Measurements from ENCODE around the gene P2RY13. TPM values are rescaled to one million over a fixed set of nuclear protein-coding genes. Genes with fewer than 3 reads are reported as not detected.

The P2RY13 gene
- not detected in 2 replicates for total RNA-seq (2014; rRNA removed; shearing (Covaris generic))

GRCh38 chr3:151329363-151329762, at the start of gene P2RY13:
P2RY13 (minus strand) TSS chr3:151329549; CDS start chr3:151329528, 21 bp downstream.
- in situ Hi-C loops (cut with HindIII; ENCODE audit: low sequenced_read_pairs): no loop called here
- DNase-seq (ENCODE audit: low spot score): no peak

- DNase-seq (ENCODE audit: low spot score): no peak
- in situ Hi-C loops (cut with HindIII; ENCODE audit: low sequenced_read_pairs): no loop called here
These were observed 48.5 kb upstream of the P2RY13 start for GRCh38 chr3:151377768-151378385.

- no peak for DNase-seq (ENCODE audit: low spot score)
- in situ Hi-C loops (cut with HindIII; ENCODE audit: low sequenced_read_pairs): no loop called here
These were observed 42.9 kb upstream of the P2RY13 start for GRCh38 chr3:151372063-151372820.

- DNase-seq (ENCODE audit: low spot score): no peak
- in situ Hi-C loops (cut with HindIII; ENCODE audit: low sequenced_read_pairs): no loop called here
These were observed 42.2 kb upstream of the P2RY13 start for GRCh38 chr3:151371526-151371925.

- in situ Hi-C loops (cut with HindIII; ENCODE audit: low sequenced_read_pairs): no loop called here
- no peak for DNase-seq (ENCODE audit: low spot score)
These were observed 38.1 kb upstream of the P2RY13 start for GRCh38 chr3:151367448-151367847.

- in situ Hi-C loops (cut with HindIII; ENCODE audit: low sequenced_read_pairs): no loop called here
These were observed 37.6 kb upstream of the P2RY13 start for GRCh38 chr3:151366993-151367392.

GRCh38 chr3:151362751-151363174, 33.4 kb upstream of the P2RY13 start:
- DNase-seq (ENCODE audit: low spot score): no peak
- in situ Hi-C loops (cut with HindIII; ENCODE audit: low sequenced_read_pairs): no loop called here

More at GRCh38 chr3:151366993-151367392, 37.6 kb upstream of the P2RY13 start:
- DNase-seq (ENCODE audit: low spot score): no peak

- in situ Hi-C loops (cut with HindIII; ENCODE audit: low sequenced_read_pairs): no loop called here
- no peak for DNase-seq (ENCODE audit: low spot score)
These were observed 28.1 kb upstream of the P2RY13 start for GRCh38 chr3:151357463-151357850.

GRCh38 chr3:151356794-151357462, 27.6 kb upstream of the P2RY13 start:
- in situ Hi-C loops (cut with HindIII; ENCODE audit: low sequenced_read_pairs): no loop called here
- no peak for DNase-seq (ENCODE audit: low spot score)

- in situ Hi-C loops (cut with HindIII; ENCODE audit: low sequenced_read_pairs): no loop called here
- DNase-seq (ENCODE audit: low spot score): no peak
These were observed 22.3 kb upstream of the P2RY13 start for GRCh38 chr3:151351648-151352047.

GRCh38 chr3:151351219-151351618, 21.9 kb upstream of the P2RY13 start:
- in situ Hi-C loops (cut with HindIII; ENCODE audit: low sequenced_read_pairs): no loop called here
- no peak for DNase-seq (ENCODE audit: low spot score)

- in situ Hi-C loops (cut with HindIII; ENCODE audit: low sequenced_read_pairs): no loop called here
- no peak for DNase-seq (ENCODE audit: low spot score)
These were observed 21.3 kb upstream of the P2RY13 start for GRCh38 chr3:151350656-151351055.

GRCh38 chr3:151347432-151347831, 18.1 kb upstream of the P2RY13 start:
- no peak for DNase-seq (ENCODE audit: low spot score)
- in situ Hi-C loops (cut with HindIII; ENCODE audit: low sequenced_read_pairs): no loop called here

GRCh38 chr3:151346292-151346691, 16.9 kb upstream of the P2RY13 start:
- in situ Hi-C loops (cut with HindIII; ENCODE audit: low sequenced_read_pairs): no loop called here
- no peak for DNase-seq (ENCODE audit: low spot score)

- in situ Hi-C loops (cut with HindIII; ENCODE audit: low sequenced_read_pairs): no loop called here
- no peak for DNase-seq (ENCODE audit: low spot score)
These were observed 16.5 kb upstream of the P2RY13 start for GRCh38 chr3:151345859-151346258.

- no peak for DNase-seq (ENCODE audit: low spot score)
- in situ Hi-C loops (cut with HindIII; ENCODE audit: low sequenced_read_pairs): no loop called here
These were observed 2.3 kb upstream of the P2RY13 start for GRCh38 chr3:151331696-151332095.

GRCh38 chr3:151330899-151331298, 1.6 kb upstream of the P2RY13 start:
- in situ Hi-C loops (cut with HindIII; ENCODE audit: low sequenced_read_pairs): no loop called here

GRCh38 chr3:151330379-151330778, 1.0 kb upstream of the P2RY13 start:
- no peak for DNase-seq (ENCODE audit: low spot score)
- in situ Hi-C loops (cut with HindIII; ENCODE audit: low sequenced_read_pairs): no loop called here

More at GRCh38 chr3:151330899-151331298, 1.6 kb upstream of the P2RY13 start:
- DNase-seq (ENCODE audit: low spot score): no peak

GRCh38 chr3:151328298-151328995, 902 bp downstream of the P2RY13 start:
- in situ Hi-C loops (cut with HindIII; ENCODE audit: low sequenced_read_pairs): no loop called here
- no peak for DNase-seq (ENCODE audit: low spot score)

All from G401 (cell line).